ENCODE results near the gene P3H2.

GRCh38 chr3:190166948-190167347, 46.3 kb upstream of the P3H2 start:
- no peak for TF ChIP-seq CTCF (IDR thresholded peaks at IDR 0.05; ENCODE audit: low read depth, low read length)
- no peak for TF ChIP-seq POLR2A (IDR thresholded peaks at IDR 0.05; ENCODE audit: extremely low read depth, insufficient read length)
- TF ChIP-seq MYC (IDR thresholded peaks at IDR 0.05; ENCODE audit: low read depth, low read length): no peak
- TF ChIP-seq MAX (IDR thresholded peaks at IDR 0.05; ENCODE audit: low read depth, low read length): no peak

All from NB4 (cell line).